NB4 (cell line): ENCODE measurements around the gene ACAA2.
"Not testable (repeated sequence)": the region's sequence is repeated elsewhere in the genome, so short reads cannot be mapped to it uniquely, and the experiment has no call there.

Experiments
- DNase-seq: peaks from one replicate; pipeline ENCODE4 v3.0.0; 2010; ENCODE audit warnings: low read depth
- H3K4me3 ChIP-seq: one replicate; pipeline ENCODE4 v1.5.1; 2011; ENCODE audit warnings: mild to moderate bottlenecking, low read depth, low read length, moderate library complexity
- CTCF ChIP-seq: IDR thresholded peaks from one replicate; pipeline ENCODE4 v1.5.1; 2012; ENCODE audit warnings: low read depth, low read length
- MAX ChIP-seq: IDR thresholded peaks from 2 replicates; pipeline ENCODE4 v1.6.1; 2011; ENCODE audit warnings: low read depth, low read length
- MYC ChIP-seq: IDR thresholded peaks from 2 replicates; pipeline ENCODE4 v1.6.1; 2011; ENCODE audit warnings: low read depth, low read length
- POLR2A ChIP-seq: IDR thresholded peaks from 2 replicates; pipeline ENCODE4 v1.6.1; 2011; ENCODE audit warnings: mild to moderate bottlenecking; ENCODE audit not compliant: insufficient read length; ENCODE audit errors: extremely low read depth

ACAA2 gene

GRCh38 chr18:49802623-49803022, 10.7 kb downstream of the ACAA2 start:
- H3K4me3 ChIP-seq = no peak overlapping the region
- no peak for DNase-seq
- TF ChIP-seq MYC = no peak

- not testable (repeated sequence) for H3K4me3 ChIP-seq, DNase-seq
Measured at GRCh38 chr18:49800491-49800890, 12.8 kb downstream of the ACAA2 start.

GRCh38 chr18:49799806-49800205, 13.5 kb downstream of the ACAA2 start:
- H3K4me3 ChIP-seq, DNase-seq: not testable (repeated sequence)

- TF ChIP-seq POLR2A = no peak
- TF ChIP-seq MAX = no peak
- TF ChIP-seq MYC = no peak
- no peak for TF ChIP-seq CTCF
- H3K4me3 ChIP-seq = no peak overlapping the region
- DNase-seq = no peak
Measured at GRCh38 chr18:49798001-49798400, 15.3 kb downstream of the ACAA2 start.

- TF ChIP-seq POLR2A (no peak), CTCF (no peak), MAX (no peak), MYC (no peak)
Measured at GRCh38 chr18:49795612-49796552, 17.5 kb downstream of the ACAA2 start.

DNA sequence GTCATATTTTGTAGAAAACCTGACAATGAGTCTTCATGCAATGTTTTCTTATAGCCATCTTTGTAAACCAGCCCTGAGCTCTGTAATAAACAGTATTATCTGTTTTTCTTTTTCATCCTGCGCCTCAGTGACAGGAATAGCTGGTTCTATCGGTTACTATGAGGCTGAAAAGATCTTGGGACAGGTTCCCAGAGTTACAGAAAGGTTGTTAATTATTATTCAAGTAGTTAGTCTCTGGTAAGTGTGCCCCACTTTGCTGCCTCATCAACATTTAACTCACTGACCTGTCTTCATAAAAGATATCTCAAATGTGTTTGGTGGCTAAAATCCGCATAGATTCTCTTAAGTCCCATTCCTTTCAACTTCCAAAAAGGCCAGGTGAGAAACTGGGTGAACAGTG, 18.6 kb downstream of the ACAA2 start:
- H3K4me3 ChIP-seq = no peak overlapping the region
- TF ChIP-seq POLR2A (no peak), CTCF (no peak), MYC (no peak), MAX (no peak)
- no peak for DNase-seq

More at GRCh38 chr18:49795612-49796552, 17.5 kb downstream of the ACAA2 start:
- H3K4me3 ChIP-seq = no peak overlapping the region
- no peak for DNase-seq

DNA sequence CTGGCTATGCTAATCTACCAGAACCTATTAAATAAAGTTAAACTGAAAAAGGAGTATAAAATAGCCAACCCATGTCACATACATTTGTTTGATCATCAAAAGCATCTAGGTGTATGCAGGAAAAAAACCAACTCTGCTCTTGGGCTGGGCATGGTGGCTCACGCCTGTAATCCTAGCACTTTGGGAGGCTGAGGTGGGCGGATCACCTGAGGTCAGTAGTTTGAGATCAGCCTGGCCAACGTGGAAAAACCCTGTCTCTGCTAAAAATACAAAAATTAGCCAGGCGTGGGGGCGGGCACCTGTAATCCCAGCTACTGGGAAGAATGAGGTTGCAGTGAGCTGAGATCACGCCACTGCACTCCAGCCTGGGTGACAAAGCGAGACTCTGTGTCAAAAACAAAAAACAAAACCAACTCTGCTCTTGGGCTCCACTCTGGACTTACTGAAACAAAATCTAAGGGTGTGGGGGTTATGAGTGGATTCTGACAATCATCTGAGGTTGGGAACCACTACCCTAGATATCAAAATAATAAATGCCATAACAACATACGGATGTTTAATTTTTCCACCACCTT, 23.7 kb downstream of the ACAA2 start:
- not testable (repeated sequence) for DNase-seq, H3K4me3 ChIP-seq

GRCh38 chr18:49788327-49788898, 24.9 kb downstream of the ACAA2 start:
- H3K4me3 ChIP-seq = no peak overlapping the region

More at GRCh38 chr18:49788327-49788898, 24.9 kb downstream of the ACAA2 start:
- TF ChIP-seq CTCF (no peak), MYC (no peak), MAX (no peak), POLR2A (no peak)
- no peak for DNase-seq
